ENCODE data around the gene FLNB. TPM values are rescaled to one million over a fixed set of nuclear protein-coding genes. Genes with fewer than 3 reads are reported as not detected.

Gene FLNB
- total RNA-seq, 1 experiment from 2014 or later, result 83.4 TPM

- Mint-ChIP-seq H3K36me3 (ENCODE audit: insufficient read depth in 1 of 3, low read depth in 3 of 3) (no peaks in the 10 kb centered on the region; a peak in 1 of 7 replicates), H3K4me1 (peaks cover 10 to 11% of the 10 kb centered on the region in 2 experiments), H3K4me3 (no peak overlapping the region), H3K27ac (no peak overlapping the region), H3K27me3 (ENCODE audit: low read depth) (peaks cover 3% of the 10 kb centered on the region), H3K9me3 (no peaks in the 10 kb centered on the region)
- Histone ChIP-seq H3K79me1 (ENCODE audit: insufficient read depth, low read depth, low read length, poor library complexity, severe bottlenecking) (no peaks in the 10 kb centered on the region), H3T11ph (ENCODE audit: low read length) (no peak overlapping the region), H4K91ac (ENCODE audit: insufficient read length, low read depth, low read length) (no peak overlapping the region), H4K8ac (replicated peaks; ENCODE audit: insufficient read length, low read depth, low read length) (no peak overlapping the region), H2BK15ac (ENCODE audit: low read depth, low read length) (no peak overlapping the region), H3K14ac (ENCODE audit: insufficient read depth, low read length) (no peak overlapping the region), H4K20me1 (ENCODE audit: control insufficient read depth, insufficient read depth, insufficient read length) (no peaks in the 10 kb centered on the region), H3K4me1 (ENCODE audit: insufficient read depth, low read length) (no peaks in the 10 kb centered on the region; the same call in 1 of the 2 replicates), H3K79me2 (ENCODE audit: insufficient read depth, low read length) (no peaks in the 10 kb centered on the region), H3K56ac (ENCODE audit: insufficient read length, low read depth, low read length) (no peak overlapping the region), H3K27me3 (ENCODE audit: insufficient read depth, low read length) (no peaks in the 10 kb centered on the region), H3K23ac (ENCODE audit: insufficient read length, low read depth, low read length) (no peak overlapping the region), H2AFZ (ENCODE audit: low read length) (no peak overlapping the region), H3K18ac (ENCODE audit: insufficient read length, low read depth, low read length) (no peak overlapping the region), H2BK5ac (ENCODE audit: insufficient read length, low read length) (no peak overlapping the region), H3K4ac (ENCODE audit: low read depth, low read length) (no peak overlapping the region), H2BK20ac (ENCODE audit: low read depth, low read length, poor library complexity, severe bottlenecking) (no peak overlapping the region), H3K9me3 (ENCODE audit: control insufficient read depth, low read depth, low read length) (no peaks in the 10 kb centered on the region), H2BK12ac (ENCODE audit: insufficient read length, low read depth, low read length) (no peak overlapping the region), H4K5ac (ENCODE audit: insufficient read length, low read depth, low read length) (no peak overlapping the region), H3K4me2 (ENCODE audit: insufficient read depth, insufficient read length, low read length) (no peak overlapping the region), H3K27ac (ENCODE audit: insufficient read length, low read depth, low read length) (no peak overlapping the region), H3K9ac (ENCODE audit: extremely low read depth, insufficient read length, low read length) (no peak overlapping the region), H2AK5ac (ENCODE audit: insufficient read length, low read length) (no peak overlapping the region), H3K23me2 (ENCODE audit: insufficient read length, low read depth, low read length, poor library complexity, severe bottlenecking) (no peaks in the 10 kb centered on the region), H2BK120ac (ENCODE audit: low read depth, low read length, poor library complexity, severe bottlenecking) (no peak overlapping the region)
- DNase-seq, result no peak
- WGBS (ENCODE audit: extremely low coverage, insufficient read length, low lambda C conversion rate), result no CpG with 5 or more reads among the region's 1 CpG
- no peak for TF ChIP-seq CTCF (conservative IDR thresholded peaks at IDR 0.05)
Measured at GRCh38 chr3:57980416-57980815, 27.8 kb upstream of the FLNB start.

All from H9 (cell line).